A549 (cell line): ENCODE data around the gene DNAJB4.

Source experiments
- ATOH8 ChIP-seq: fragments of 250-450 bp; sonication (Bioruptor Pico); IDR thresholded peaks from 2 replicates; pipeline ENCODE4 v1.5.0; 2020; ENCODE audit warnings: low read depth, mild to moderate bottlenecking, moderate library complexity
- BHLHE40 ChIP-seq: IDR thresholded peaks from 2 replicates; pipeline ENCODE4 v1.6.1; 2012; ENCODE audit warnings: low read depth, low read length, inconsistent platforms
- CHD2 ChIP-seq: fragments of 150-350 bp; IDR thresholded peaks from 2 replicates; pipeline ENCODE4 v1.6.1; 2014; ENCODE audit warnings: low read length; ENCODE audit not compliant: partially characterized antibody
- CTCF ChIP-seq: fragments of >200 bp; sonication (Bioruptor Twin); formaldehyde crosslinking; IDR thresholded peaks from 3 replicates; pipeline ENCODE4 v1.5.1; 2016
- EP300 ChIP-seq, 2 experiments: fragments of >200 bp; sonication (Bioruptor Twin); formaldehyde crosslinking; IDR thresholded peaks; 2 replicates in 1 of 2; 3 replicates in 1 of 2; pipeline ENCODE4 v1.6.1; 2016 to 2017
- HMGXB4 ChIP-seq: fragments of 250-450 bp; sonication (Bioruptor Pico); IDR thresholded peaks from 2 replicates; pipeline ENCODE4 v1.5.0; 2021; ENCODE audit warnings: mild to moderate bottlenecking, moderate library complexity, borderline replicate concordance
- KDM1A ChIP-seq: fragments of 200-600 bp; sonication (generic); IDR thresholded peaks from 2 replicates; pipeline ENCODE4 v1.6.1; 2016; ENCODE audit warnings: low read depth, mild to moderate bottlenecking
- KDM5A ChIP-seq: fragments of 200-600 bp; sonication (generic); IDR thresholded peaks from 2 replicates; pipeline ENCODE4 v1.6.1; 2016; ENCODE audit warnings: antibody characterized with exemption, mild to moderate bottlenecking
- POLR2A ChIP-seq: IDR thresholded peaks from 2 replicates; pipeline ENCODE4 v1.6.1; 2012; ENCODE audit warnings: mild to moderate bottlenecking, low read length
- POLR2AphosphoS2 ChIP-seq: conservative IDR thresholded peaks from 2 replicates; pipeline ENCODE4 v1.6.1; 2012; ENCODE audit warnings: low read length, improper control_type of control experiment, inconsistent platforms
- RAD21 ChIP-seq, 2 experiments: fragments of >200 bp in 1 of 2; sonication (Bioruptor Twin) in 1 of 2; formaldehyde crosslinking in 1 of 2; IDR thresholded peaks in 1 of 2; conservative IDR thresholded peaks in 1 of 2; 2 replicates in 1 of 2; 3 replicates in 1 of 2; pipeline ENCODE4 v1.6.1; 2012 to 2018; ENCODE audit warnings: inconsistent platforms in 1 of 2
- REST ChIP-seq: fragments of 200-600 bp; sonication (generic); IDR thresholded peaks from 2 replicates; pipeline ENCODE4 v1.6.1; 2016; ENCODE audit warnings: antibody characterized with exemption, mild to moderate bottlenecking, moderate library complexity
- RNF2 ChIP-seq: fragments of 200-600 bp; sonication (generic); IDR thresholded peaks from 2 replicates; pipeline ENCODE4 v1.6.1; 2016; ENCODE audit warnings: low read depth, mild to moderate bottlenecking, antibody characterized with exemption, moderate library complexity, borderline replicate concordance
- USF2 ChIP-seq: fragments of 450-650 bp; IDR thresholded peaks from 2 replicates; pipeline ENCODE4 v1.6.1; 2014; ENCODE audit warnings: antibody characterized with exemption

GRCh38 chr1:77986810-77987209, 17.9 kb upstream of the DNAJB4 start:
- no peak for TF ChIP-seq CTCF
- no peak for TF ChIP-seq POLR2A
- TF ChIP-seq RNF2: no peak
- TF ChIP-seq HMGXB4 (CRISPR knock-in tag): no peak
- no peak for TF ChIP-seq USF2
- no peak for TF ChIP-seq ATOH8 (CRISPR knock-in tag)
- no peak for TF ChIP-seq BHLHE40
- TF ChIP-seq REST: no peak
- no peak for TF ChIP-seq POLR2AphosphoS2
- TF ChIP-seq KDM1A: no peak
- no peak for TF ChIP-seq CHD2
- TF ChIP-seq EP300 (IDR thresholded peaks at IDR 0.05): no peak
- TF ChIP-seq RAD21 (conservative IDR thresholded peaks at IDR 0.05 in 1 of 2, IDR thresholded peaks at IDR 0.05 in 1 of 2): no peak
- no peak for TF ChIP-seq KDM5A
